ENCODE measurements around the gene MMP28.

DNA sequence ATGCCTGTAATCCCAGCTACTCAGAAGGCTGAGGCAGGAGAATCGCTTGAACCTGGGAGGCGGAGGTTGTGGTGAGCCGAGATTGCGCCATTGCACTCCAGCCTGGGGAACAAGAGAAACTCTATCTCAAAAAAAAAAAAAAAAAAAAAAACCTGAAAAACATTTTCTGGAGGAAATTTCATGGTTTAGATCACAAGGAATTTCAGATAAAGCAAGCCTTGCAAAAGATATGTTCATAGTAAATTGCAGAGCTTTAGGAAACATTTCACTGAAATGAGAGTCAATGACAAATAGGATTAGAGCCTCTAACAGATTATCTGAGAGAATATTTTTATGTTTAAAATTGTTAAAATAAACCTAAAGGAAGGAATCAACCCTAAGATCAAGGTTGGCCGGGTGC lies 17.0 kb upstream of the MMP28 start:
- TF ChIP-seq FOXK2 (IDR thresholded peaks at IDR 0.05), result no peak
- no peak for TF ChIP-seq SP1 (IDR thresholded peaks at IDR 0.05)
- TF ChIP-seq NFRKB (IDR thresholded peaks at IDR 0.05), result no peak
- TF ChIP-seq SUZ12 (IDR thresholded peaks at IDR 0.05), result no peak
- no peak for TF ChIP-seq HDGF (IDR thresholded peaks at IDR 0.05; ENCODE audit: borderline replicate concordance)
- TF ChIP-seq TARDBP (IDR thresholded peaks at IDR 0.05), result no peak
- TF ChIP-seq ZNF384 (IDR thresholded peaks at IDR 0.05), result no peak
